AG04450 (cell line): Measurements from ENCODE around the gene CLIP1. TPM values are rescaled to one million over a fixed set of nuclear protein-coding genes. Genes with fewer than 3 reads are reported as not detected.
"Not testable (repeated sequence)": the region's sequence is repeated elsewhere in the genome, so short reads cannot be mapped to it uniquely, and the experiment has no call there.

Source experiments
- CTCF ChIA-PET: fragments of 300-600, 350-600 bp; formaldehyde crosslinking; extraction: SDS; loops from one replicate; lab custom pipeline; 2022; ENCODE audit warnings: antibody characterized with exemption, inconsistent platforms; lab: Charles Lee
- POLR2A ChIA-PET: fragments of 350-600 bp; formaldehyde crosslinking; extraction: SDS; loops from one replicate; lab custom pipeline; 2021; ENCODE audit warnings: antibody characterized with exemption, inconsistent platforms; lab: Yijun Ruan, JAX
- DNase-seq: peaks from one replicate; pipeline ENCODE4 v3.0.0-alpha.2; 2011; ENCODE audit warnings: low read depth, low spot score
- H3K27ac ChIP-seq: one replicate; pipeline ENCODE4 v1.5.1; 2012; ENCODE audit warnings: low read depth, low read length, control low read depth
- H3K27me3 ChIP-seq: one replicate; pipeline ENCODE4 v1.6.0; 2012; ENCODE audit warnings: low read length; ENCODE audit not compliant: control insufficient read depth, insufficient read depth
- H3K4me3 ChIP-seq: 2 replicates; pipeline ENCODE4 v1.5.1; 2011; ENCODE audit warnings: mild to moderate bottlenecking, low read depth, low read length, control low read depth
- H3K9me3 ChIP-seq: 2 replicates; pipeline ENCODE4 v1.5.1; 2012; ENCODE audit warnings: low read length; ENCODE audit not compliant: control insufficient read depth, insufficient read depth
- polyA plus RNA-seq: library from polyadenylated mRNA; depleted of rRNA; stranded (reverse); fragments of >200 nt; gene quantifications from 2 replicates; pipeline ENCODE4 v1.2.3, GENCODE V29; 2011
- TF ChIP-seq, protein P1 (sequence below): IDR thresholded peaks from 2 replicates; pipeline ENCODE4 v1.5.1; 2011; ENCODE audit warnings: low read depth, low read length, control low read depth, inconsistent platforms

The CLIP1 gene
- polyA plus RNA-seq, 1 experiment = 63.6 TPM

DNA sequence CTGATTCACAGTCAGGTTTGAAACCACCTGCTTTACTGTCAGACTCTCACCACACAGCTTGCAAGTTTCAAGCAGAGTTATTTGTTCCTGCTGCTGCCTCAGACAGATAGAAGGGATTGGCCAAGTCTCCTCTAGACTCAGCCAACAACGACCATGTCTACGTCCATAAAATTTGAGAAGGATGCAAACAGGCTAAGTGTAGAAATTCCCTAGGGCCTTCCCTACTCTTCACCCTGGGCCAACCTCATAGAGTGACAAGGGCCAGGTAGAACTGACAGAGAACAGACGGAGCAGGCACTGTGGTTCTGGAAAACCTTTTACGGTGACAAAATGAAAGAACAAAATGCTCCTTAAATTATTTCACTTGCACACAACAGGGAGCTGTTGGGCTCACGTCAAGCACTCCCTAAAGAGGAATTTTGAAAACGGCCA lies 39.5 kb downstream of the CLIP1 start:
- DNase-seq = no peak
- ChIA-PET POLR2A (no interaction called here), CTCF (no interaction called here)
- Histone ChIP-seq H3K4me3 (no peak overlapping the region), H3K27ac (no peak overlapping the region), H3K9me3 (no peaks in the 10 kb centered on the region), H3K27me3 (no peaks in the 10 kb centered on the region)
- TF ChIP-seq, protein P1, sequence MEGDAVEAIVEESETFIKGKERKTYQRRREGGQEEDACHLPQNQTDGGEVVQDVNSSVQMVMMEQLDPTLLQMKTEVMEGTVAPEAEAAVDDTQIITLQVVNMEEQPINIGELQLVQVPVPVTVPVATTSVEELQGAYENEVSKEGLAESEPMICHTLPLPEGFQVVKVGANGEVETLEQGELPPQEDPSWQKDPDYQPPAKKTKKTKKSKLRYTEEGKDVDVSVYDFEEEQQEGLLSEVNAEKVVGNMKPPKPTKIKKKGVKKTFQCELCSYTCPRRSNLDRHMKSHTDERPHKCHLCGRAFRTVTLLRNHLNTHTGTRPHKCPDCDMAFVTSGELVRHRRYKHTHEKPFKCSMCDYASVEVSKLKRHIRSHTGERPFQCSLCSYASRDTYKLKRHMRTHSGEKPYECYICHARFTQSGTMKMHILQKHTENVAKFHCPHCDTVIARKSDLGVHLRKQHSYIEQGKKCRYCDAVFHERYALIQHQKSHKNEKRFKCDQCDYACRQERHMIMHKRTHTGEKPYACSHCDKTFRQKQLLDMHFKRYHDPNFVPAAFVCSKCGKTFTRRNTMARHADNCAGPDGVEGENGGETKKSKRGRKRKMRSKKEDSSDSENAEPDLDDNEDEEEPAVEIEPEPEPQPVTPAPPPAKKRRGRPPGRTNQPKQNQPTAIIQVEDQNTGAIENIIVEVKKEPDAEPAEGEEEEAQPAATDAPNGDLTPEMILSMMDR = no peak

DNA sequence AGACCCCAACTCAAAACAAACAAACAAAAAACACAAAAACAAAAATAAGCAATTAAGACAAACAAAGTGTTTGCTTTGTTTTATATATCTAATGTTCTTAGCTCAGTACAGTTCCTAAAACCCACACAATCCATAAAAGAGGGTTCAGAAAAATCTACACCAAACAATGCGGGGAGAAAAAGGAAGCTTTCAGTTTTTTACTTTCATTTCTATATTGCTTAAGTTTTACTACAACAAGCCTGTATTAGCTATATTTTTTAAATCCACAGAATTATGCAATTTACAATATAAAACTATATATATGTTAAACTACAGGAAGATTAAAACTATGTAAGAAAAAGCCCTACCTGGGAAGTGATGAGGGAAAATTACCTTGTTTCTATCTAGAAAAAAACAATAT lies 41.4 kb downstream of the CLIP1 start:
- no peak overlapping the region for H3K27ac ChIP-seq
- ChIA-PET CTCF (interaction anchor here (0.5 to 1.1 kb wide), 4 partner anchors 45 to 780 kb away, joined by 3 read pairs; no protein-coding TSS in a partner anchor), POLR2A (interaction anchor here (0.6 kb wide), 1 partner anchor 444 kb away, joined by 6 read pairs; no protein-coding TSS in a partner anchor)
- DNase-seq = no peak
- no peaks in the 10 kb centered on the region for H3K9me3 ChIP-seq
- H3K4me3 ChIP-seq = no peak overlapping the region
- TF ChIP-seq, protein P1 = no peak
- no peaks in the 10 kb centered on the region for H3K27me3 ChIP-seq

DNA sequence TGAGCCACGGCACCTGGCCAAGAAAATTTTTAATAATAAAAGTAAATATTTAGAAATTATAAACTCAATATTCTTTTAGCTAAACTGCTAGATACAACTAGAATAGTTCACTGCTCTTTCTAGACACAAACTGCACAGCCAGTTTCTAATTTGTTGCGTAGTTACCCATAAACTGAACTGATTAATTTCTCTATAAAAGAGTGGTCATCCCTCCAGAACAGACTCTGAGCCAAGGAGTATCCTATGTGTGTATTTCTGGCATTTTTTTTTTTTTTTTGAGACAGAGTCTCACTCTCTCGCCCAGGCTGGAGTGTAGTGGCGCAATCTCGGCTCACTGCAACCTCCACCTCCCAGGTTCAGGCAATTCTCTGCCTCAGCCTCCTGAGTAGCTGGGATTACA lies 45.7 kb downstream of the CLIP1 start:
- H3K27me3 ChIP-seq, H3K4me3 ChIP-seq, H3K9me3 ChIP-seq, DNase-seq, H3K27ac ChIP-seq: not testable (repeated sequence)
- ChIA-PET CTCF (interaction anchor here (1.0 to 3.9 kb wide), 3 partner anchors 21 to 96 kb away, joined by 3 to 22 read pairs (median 3); no protein-coding TSS in a partner anchor), POLR2A (interaction anchor here (1.3 kb wide), 1 partner anchor 8 kb away, joined by 3 read pairs; no protein-coding TSS in a partner anchor)

DNA sequence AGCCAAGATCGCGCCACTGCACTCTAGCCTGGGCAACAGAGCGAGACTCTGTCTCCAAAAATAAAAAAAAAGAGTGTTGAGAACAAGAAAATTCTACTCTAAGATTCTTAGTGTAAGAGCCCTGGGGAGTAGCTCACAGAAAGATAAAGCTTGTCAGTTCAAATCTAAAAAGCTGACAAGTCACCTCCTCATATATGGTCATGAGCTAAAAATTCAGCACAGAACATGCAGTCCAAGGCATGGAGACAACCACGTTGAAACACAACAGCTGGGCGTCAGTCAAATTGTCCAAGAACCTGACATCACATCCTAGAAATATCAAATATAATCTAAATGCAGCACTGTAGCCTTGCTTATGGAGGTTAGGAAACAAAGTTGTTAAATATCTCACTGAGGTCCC lies 47.8 kb downstream of the CLIP1 start:
- TF ChIP-seq, protein P1 = no peak
- Histone ChIP-seq H3K27me3 (no peaks in the 10 kb centered on the region), H3K4me3 (no peak overlapping the region), H3K27ac (no peak overlapping the region), H3K9me3 (no peaks in the 10 kb centered on the region)
- POLR2A ChIA-PET = interaction anchor here (0.9 kb wide), 1 partner anchor 152 kb away, joined by 5 read pairs; the partner anchor contains the start of genes KNTC1 and RSRC2
- CTCF ChIA-PET = interaction anchor here (1.0 to 3.9 kb wide), 3 partner anchors 19 to 97 kb away, joined by 4 to 22 read pairs (median 8); no protein-coding TSS in a partner anchor
- DNase-seq = no peak

DNA sequence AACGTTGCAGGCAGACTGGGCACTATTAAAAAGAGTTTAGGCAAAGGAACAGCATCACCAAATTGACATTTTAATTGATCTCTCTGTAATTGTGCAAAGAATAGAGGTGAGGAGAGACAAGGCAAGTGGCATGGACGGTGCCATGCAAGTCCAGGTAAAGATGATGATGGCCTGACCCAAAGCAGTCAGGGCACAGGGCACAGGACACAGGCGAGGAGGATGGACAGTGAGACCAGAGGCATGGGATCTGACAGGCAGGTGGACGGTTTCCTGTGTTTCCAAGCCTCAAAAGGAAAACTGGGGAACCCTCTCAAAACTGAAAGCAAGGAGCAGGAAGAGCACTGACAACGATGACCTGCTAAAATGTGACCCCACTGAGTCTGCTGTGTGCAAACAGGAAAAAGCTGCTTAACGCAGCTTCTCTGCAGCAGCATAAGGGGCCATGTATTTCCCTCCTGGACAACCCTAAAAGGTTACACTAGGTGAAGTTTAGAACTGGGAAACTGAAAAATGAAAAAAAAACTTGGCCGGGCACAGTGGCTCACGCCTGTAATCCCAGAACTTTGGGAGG lies 50.9 kb downstream of the CLIP1 start:
- TF ChIP-seq, protein P1 = no peak
- DNase-seq = no peak
- H3K27ac ChIP-seq = no peak overlapping the region
- no peak overlapping the region for H3K4me3 ChIP-seq
- H3K27me3 ChIP-seq = no peaks in the 10 kb centered on the region
- POLR2A ChIA-PET = no interaction called here
- H3K9me3 ChIP-seq = no peaks in the 10 kb centered on the region
- CTCF ChIA-PET = no interaction called here
